NCI-H2081 (cell line): ENCODE results near the gene BMP10.
"Not testable (repeated sequence)": the region's sequence is repeated elsewhere in the genome, so short reads cannot be mapped to it uniquely, and the experiment has no call there.

ENCODE experiments used
- DNase-seq, 2 experiments: peaks; one replicate each; lab custom pipeline; 2025; lab: John Stamatoyannopoulos, UW

BMP10 gene

DNA sequence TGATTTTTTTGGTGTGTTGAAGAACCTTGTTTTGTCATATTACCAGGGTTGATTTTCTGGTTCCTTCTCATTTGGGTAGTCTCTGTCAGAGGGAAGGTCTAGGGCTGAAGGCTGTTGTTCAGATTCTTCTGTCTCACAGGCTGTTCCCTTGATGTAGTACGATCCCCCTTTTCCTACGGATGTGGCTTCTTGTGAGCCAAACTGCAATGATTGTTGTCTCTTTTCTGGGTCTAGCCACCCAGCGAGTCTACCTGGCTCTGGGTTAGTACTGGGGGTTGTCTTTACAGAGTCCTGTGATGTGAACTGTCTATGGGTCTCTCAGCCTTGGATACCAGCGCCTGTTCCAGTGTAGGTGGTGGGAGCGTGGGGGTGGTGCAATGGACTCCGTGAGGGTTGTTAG is 24.8 kb upstream of the BMP10 start:
- DNase-seq: not testable (repeated sequence)

DNA sequence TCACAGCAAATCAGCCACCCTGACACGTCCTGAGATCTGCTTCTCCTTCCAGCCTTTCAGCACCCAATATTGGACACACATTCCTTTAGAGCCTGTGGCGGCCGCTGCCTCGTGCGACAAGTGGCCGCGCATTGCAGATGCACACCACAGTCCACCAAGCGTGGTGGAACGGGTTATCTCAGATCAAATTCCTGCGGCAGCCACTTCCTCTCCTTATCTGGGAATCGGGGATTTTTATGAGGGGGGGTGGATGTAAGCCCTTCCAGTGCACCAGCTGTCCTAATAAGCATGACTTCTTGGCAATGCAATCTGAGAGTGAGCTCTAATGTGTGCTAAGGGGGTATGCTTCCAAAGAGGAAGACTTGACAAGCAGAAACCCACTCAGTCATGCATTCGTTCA is 18.3 kb upstream of the BMP10 start:
- no peak for DNase-seq

DNA sequence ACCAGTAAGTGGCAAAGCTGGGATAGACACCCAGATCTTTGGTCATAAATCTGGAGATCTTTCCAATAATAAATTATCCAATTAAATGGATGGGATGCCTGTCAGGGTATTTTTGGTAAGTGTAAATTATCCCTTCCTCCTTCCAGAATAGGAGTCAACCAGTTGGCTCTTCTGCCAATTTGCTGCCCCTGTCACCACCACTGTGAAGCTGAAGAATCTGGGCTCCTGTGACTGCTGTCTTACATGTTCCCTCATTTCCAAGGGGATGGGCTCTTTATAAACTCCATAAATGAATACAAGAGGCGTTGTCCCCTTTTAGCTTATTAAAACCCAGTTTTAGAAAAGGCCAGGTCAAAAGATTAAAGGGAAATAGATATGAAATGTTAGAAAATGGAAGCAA is 17.8 kb upstream of the BMP10 start:
- no peak for DNase-seq

DNA sequence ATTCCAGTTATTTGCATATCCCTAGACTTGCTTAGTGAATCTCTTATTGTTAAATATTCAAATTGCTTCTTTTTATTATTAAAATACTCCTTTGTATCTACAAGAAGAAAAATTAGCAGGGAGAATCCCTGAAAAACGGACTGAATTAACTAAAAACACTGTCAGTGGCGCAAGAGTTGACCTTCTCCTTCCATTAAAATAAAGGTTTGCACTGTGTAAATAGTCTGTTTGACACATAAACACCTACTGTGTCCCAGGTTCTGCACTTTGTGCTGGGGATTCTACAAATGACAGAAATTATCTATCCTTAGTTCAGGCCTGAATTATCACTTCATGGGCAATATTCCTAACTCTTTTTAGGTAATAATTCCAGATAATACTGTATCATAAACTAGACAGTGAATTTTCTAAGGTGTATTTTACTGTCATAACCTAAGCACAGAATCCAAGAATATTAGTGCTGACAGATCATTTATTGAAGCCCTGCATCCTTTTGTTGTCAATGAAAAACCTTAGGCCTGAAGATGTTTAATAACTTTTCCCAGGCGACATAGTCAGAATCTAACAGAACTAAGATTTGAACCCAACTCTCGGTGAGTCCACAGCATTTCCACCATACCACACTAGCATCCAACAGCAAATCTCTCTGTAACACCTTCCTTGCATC is 17.0 kb upstream of the BMP10 start:
- DNase-seq: no peak

DNA sequence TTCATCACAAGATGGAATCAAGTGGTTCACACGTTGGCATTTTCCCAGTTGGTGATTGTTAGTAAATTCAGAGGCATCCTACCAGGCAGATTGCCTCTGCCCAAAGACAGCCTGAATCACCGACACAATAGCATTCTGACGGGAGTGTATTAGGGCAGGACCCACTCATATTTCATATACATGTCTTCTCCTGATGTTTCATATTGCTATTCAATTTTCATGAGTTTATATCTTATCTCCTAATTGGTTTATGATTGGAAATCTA is 14.5 kb upstream of the BMP10 start:
- DNase-seq: no peak

DNA sequence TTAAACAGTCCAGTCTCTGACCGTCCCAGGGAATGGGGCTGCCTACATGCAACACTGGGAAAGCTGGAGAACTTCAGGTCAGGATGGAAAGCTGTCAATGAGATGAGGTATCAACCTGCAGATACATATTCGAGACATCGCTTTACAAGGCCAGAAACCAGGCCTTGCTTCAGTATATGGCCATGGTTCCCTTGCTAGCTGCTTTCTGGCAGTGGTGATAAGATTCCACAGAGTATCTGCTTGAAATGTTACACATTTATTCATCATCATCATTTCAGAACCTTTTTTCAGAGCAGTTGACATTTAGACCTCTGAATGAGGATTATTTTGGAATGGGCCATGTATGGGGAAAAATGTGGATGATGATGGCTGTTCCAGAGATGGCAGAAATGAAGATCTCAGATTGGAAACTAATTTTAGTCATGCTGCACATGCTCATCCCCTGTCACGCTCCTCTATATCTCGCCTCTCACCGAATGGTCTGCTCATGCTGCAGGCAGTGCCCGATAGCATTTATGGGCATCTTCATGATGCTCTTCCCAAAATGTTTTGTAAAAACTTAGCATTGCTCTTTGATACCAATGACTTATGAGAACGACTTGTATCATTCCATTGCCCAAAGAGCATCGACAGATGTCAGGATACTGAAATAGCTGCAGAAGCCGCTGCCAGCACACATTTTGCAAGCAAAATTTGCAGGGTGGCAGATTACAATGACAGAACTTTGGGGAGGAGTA is 14.0 kb upstream of the BMP10 start:
- no peak for DNase-seq

DNA sequence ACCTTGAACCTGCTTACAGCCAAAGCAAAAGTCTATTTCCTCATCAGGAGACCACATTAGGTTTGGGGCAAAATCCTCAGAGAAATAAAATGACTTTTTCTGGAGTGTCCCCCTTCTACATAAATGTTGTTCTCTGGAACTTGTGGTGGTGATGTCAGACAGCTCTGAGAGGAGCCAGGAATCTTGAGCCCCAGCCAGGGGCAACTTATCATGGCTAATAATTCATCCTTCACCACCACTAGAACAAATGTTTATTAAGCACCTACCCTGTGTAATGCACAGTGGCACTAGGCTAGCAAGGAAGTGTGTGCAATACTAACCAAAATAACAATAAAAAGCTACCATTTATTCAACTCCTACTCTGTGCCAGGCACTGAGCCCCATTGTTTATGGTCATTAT is 9.0 kb upstream of the BMP10 start:
- no peak for DNase-seq

DNA sequence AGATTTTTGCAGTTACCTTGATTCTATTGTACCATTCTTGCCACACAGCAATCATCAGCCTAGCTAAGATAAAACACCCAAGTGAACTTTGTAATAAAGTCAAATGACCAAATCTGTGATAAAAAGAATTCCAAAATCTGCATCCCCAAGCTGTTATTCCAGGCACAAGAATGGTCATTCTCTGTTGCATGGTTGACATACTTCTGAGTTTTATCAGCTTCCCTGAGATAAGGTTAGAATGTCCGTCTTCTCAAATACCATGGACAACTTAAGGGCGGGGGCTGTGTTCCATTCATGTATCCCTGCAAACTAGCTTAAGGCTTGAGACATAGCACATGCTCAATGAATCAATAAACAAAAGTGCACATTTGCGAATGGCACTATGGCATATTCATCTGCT is 8.1 kb upstream of the BMP10 start:
- no peak for DNase-seq

DNA sequence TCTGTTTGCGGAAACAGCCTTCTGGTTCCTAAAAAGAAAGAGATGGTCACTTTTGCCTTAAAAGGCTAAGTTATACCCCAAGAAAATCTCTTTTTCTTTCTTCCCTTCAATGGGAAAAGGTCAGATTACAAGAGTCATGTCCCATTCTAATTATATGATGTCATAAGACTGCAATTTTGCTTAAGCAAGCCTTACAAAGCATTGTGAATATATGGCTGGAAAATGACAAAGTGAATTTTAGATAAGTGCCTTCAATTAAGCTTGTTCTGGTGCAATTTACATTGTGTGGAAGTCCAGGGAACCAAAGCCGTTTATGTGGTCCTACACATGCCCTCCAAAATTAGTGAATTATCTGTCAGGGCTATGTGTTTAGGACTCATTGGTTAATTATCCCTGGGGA is 7.6 kb upstream of the BMP10 start:
- DNase-seq: no peak

DNA sequence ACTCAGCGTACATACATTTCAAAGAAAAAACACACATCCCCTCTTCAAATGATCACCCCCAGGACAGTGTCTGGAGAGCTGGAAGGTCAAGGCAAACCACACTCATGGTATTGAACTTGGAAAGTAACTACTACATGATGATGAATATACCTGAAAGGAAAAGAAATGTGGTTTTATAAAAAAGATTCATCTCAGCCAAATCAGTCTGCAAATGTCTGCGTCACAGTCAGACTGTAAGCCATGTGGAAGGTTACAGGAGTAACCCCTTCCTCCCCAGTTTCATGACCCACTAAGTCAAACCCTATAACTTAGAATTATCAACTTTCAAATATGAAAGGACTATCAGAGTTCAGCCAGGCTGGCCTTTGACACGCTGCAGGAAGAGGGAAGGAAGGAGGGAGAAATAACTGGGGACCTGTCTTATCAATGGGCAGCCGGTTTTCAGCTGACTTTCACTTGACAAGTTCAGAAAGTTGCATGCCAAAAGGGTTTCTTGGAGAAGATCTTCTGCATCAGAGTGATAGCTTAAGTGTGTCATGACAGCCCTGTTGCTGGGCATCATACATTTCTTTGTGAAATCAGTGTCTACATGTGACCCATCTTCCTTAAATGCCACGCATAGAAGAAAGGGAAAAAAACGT is 7.0 kb upstream of the BMP10 start:
- DNase-seq: no peak

DNA sequence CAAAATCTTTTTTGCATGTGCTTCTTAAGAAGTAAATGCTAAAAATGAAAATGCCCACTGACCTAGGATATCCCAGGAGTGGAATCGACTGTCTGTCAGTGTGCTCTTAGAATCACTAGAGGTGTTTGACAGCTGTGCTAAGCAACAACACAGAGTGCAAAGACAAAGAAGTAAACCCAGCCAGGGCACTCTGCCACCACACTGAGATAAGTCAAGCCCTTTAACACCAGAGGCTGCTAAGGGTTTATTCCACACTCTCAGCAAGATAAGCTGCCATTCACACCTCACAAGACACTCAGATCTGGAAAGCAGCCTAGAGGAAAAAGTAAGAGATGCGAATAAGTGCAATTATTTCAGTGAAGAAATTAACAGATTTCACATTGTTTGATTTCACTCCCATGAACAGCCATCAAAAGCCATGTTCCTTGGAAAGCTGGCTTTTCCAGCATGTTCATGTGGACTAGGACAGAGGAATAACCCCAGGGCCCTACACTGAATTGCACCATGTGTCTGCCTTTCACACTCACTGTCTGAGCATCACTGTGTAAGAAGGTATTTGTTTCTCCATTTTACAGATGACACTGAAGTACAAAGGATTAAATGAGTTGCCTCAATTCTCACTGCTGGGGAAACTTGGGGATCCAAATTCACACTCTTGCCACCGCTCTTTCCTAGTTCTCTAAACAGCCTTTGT is 6.0 kb upstream of the BMP10 start:
- no peak for DNase-seq

DNA sequence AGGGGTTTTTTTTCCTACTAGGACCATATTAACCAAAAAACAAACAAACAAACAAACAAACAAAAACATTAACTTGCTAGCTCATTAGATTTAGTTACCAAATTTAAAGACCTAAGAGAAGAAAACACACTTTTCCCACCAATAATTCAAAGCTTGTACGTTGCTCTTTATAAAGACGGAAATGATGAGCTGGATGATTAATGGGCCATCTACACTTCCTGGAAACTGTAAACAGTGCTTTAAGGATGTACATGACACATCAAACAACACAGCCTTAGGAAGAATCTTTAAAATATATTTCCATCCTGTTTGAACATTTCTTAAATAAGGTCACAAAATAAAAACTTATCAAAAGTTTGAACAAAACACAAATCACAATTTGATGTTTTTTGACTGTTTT is 982 bp downstream of the BMP10 start:
- DNase-seq: no peak

DNA sequence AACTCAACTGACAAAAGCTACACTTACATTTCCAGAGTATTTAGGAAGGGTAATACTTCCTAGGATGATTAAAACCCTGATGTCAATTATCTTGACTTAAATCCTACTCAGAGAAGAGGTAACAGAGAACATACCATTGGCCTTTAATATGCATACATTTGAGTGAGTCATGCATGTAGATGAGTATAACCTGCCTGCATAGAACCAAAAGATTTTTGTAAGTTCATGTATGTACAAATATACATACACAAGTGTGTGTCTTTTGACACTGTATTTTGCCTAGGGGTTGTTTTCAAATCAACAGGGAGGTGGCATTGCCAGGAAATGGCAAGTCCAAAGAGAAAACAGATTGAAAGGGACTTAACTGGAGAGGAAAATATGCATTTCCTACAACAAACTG is 6.1 kb downstream of the BMP10 start:
- no peak for DNase-seq

DNA sequence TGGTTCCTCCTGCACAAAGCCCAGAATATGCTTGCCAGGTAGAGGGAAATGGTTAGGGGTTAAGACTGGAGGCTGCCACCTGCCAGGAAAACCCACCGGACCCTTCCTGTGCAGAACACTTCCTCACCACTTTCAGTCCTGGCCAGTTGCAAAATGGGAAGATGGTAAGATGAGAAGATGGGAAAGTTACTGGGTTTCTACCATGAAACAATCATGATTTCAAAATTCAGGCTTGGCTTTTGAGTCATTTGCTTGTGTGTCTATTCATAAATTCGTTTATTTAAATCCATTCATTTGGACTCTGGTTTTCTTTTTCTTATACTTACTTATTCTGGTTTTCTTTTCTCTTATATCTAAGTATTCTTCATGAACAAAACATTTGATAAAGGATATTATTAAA is 7.2 kb downstream of the BMP10 start:
- no peak for DNase-seq

DNA sequence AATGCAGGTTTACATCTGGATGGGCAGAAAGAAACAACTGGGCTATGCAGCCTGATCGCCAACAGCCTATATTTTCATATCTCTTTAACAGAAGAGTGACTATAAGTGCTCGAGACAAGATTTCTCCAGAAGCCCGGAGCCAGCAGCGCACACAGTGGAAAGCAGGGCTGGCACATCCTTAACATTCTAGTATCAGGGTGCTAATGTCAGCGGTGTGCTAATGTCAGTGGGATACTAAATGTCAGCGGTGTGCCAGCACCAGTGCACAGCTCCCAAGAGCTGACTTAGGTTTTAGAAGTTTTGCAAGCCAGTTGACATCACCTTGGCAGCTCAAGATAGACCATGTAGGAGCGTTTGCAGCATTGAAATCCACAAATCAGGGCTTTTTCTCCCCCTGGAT is 8.3 kb downstream of the BMP10 start:
- DNase-seq: no peak

DNA sequence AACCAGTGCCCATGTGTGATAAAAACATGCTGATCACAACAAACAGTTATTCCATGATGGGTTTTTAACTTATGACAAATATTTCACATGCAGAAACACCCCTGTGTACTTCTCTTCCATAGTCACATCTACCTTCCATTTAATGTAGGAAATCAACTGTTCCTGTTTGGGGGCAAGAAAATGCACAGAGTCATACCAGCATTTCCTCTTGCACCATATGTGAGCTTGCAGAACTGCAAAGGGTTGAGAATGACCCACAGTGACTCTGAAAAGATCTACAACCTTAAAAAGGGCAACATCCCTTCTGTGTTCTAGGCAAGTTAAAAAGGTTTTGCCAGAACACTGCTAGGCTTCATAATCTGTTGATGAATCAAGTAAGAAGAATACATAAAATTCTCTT is 9.9 kb downstream of the BMP10 start:
- DNase-seq: no peak

DNA sequence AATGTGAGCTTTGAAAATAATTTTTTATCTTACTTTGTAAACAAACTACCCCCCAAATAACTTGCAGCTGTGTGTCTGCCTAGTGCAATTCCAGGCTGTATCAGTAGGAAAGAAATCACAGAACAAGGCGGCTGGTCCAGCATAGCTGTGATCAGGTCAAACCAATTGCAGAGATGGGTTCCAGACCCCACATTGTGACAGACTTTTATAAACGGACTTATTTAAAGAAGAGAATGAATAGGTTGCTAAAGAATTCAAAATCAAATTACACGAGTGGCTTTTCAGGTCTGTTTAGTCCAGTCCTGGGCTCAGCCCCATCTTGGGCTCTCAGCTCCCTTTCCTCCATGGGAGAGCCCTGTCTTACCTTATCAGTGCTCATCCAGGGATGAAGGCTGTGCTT is 11.1 kb downstream of the BMP10 start:
- DNase-seq: no peak

DNA sequence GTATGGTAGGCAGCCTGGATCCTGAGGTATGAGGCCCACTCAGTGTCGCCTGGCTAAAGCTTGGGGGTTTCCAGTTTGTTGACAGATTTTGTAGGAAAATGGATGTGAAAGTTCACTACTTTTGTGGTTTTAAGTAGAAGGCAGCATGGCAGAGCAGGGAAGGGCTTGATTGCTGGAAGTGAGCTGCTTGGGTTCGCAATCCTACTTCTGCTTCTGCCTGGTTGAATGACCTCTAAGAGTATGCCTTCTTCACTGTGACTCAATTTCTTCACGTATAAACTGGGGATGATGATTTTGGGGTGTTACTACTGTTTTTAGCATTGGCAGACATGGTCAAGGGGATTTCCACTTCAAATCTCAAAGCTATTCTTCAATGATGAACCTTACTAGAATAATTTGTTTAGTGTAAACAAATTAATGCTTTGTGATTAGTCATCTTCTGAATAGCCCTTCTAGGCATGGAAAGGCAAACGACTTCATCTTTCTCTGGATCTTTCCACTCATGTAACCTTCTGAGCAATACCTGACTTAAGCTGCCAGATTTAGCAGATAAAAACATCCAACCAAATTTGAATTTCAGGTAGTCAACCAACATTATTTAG is 13.2 kb downstream of the BMP10 start:
- no peak for DNase-seq

DNA sequence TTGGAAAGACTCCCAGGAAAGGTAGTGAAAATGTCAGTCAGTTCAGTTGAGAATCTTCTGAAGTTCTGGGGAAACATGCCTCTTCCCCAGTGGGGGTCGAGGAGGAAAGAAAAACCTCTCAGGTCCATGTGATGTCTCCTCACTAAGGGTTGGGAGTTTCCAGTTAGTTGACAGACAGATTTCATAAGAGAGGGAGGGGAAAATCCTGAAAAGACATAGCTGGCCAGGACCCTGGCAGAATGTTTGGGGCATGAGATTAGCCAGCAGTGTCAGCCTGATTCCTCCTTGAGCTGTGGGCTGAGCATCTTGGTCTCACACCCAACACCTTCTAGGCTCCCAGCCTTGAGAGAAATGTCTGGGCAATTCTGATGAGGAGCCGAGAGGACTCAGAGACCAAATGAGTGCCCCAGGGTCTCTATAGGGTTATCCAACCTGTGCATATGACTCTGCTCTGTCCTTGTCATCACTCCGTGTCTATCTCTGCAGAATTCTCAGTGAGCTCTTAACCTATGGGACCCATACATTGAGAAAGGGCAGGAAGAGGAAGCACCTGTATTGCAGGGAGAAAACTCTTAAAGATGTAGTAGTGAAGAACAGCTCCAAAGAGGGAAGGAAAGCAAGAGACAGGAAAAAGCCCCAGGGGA is 13.9 kb downstream of the BMP10 start:
- no peak for DNase-seq

DNA sequence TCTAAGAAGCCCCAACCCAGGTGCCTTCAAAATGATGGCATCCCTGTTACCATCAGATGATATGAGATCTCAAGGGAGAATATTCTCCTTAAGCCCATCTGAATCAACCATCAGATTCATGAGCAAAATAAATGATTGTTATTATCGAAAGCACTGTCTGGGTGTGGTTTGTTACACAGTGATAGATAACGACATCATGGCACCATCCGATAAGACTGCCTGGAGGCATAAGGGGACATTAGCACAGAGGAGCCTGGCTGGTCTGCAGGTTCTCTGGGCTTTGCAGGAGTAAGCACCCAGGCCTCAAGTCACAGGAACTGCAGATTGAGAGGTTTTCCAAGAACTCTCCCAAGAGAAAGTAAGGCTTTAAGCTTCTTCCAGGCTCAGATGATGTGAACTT is 15.6 kb downstream of the BMP10 start:
- DNase-seq: no peak

DNA sequence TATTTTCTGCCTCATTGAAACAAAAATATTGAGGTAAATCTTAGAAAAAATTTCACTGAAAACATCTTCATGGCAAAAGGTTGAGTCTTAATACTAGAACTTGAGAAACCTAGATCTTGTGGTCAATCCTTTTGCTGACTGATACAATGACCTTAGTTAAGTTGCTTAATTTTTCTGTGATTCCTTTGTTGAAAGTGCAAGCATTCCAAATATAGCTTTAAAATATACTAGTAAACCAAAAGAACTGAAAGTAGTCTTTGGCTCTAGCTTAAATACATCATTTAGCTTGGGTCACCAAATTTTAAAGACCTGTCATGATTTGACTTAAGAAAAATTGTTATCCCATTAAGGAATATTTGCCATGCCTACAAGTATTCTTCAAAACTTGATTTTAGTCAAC is 16.7 kb downstream of the BMP10 start:
- no peak for DNase-seq

DNA sequence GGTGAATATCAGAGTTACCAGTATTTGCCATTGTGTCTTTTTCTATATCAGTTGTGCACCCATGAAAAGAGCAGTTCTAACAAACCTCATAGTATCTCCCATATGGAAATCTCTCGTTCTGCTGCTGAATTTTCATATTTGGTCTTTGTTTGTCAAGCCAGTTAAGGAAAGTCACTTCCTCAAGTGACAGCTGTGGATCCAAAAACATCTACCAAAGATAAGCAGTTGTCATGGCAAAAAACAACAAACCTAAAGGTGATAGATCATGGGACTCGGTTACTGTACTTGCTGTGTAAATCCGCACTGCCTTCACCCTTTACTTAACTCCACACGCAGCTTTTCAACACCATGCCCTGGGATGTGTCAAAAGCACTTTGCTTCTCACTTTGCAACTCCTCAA is 17.3 kb downstream of the BMP10 start:
- no peak for DNase-seq
